GM18502 (cell line): ENCODE data around the gene ARHGAP45.

Experiments
- ATAC-seq: cut with Tn5 transposase; IDR thresholded peaks from one replicate; pipeline ENCODE4 v1.9.1; 2021; ENCODE audit warnings: mild to moderate bottlenecking; ENCODE audit not compliant: unreplicated experiment, poor library complexity

Gene ARHGAP45

DNA sequence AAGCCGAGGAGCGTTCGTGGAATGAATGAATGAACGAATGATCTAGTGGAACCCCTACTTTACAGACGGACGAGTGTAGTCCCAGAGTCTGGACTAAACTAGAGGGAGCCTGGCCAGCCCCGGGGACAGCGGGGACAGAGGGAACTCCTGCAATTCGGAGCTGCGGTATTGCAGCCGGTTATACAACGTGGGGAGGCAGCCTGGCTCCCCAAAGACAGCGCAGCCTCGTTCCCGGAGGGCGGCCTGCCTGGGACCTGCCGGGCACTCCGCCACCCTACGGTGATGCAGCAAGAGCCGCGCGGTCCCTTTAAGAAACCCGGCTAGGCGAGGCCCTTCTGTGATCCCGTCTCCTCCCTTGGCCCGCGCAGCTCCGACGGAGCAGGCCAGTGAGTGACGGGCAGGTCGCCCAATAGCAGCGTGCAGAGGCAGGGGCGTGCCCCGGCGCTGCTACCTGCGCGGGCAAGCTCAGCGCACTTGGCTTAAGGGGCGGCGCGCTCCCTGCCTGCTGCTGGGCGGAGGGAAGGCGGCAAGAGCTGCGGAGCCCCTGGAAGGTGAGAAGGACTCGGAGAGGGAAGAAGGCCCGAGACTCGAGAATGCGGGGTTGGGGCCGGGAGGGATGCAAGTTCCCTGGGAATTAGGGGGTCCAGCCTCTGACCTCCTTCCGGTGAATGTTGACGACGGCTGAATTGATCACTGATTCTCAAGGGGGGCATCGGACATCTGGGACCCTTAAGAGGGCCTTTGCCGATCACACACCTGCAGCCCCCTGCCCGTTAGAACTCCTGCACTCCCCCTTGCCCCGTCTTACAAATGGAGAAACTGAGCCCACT, 27.1 kb upstream of the ARHGAP45 start, which contains the start of gene ABCA7:
Gene ABCA7, plus strand, starts transcription at position 462 of the 830 bp plus-strand sequence. CDS start 1,255 bp downstream, outside the sequence.
- ATAC-seq = peak; percentile 74

DNA sequence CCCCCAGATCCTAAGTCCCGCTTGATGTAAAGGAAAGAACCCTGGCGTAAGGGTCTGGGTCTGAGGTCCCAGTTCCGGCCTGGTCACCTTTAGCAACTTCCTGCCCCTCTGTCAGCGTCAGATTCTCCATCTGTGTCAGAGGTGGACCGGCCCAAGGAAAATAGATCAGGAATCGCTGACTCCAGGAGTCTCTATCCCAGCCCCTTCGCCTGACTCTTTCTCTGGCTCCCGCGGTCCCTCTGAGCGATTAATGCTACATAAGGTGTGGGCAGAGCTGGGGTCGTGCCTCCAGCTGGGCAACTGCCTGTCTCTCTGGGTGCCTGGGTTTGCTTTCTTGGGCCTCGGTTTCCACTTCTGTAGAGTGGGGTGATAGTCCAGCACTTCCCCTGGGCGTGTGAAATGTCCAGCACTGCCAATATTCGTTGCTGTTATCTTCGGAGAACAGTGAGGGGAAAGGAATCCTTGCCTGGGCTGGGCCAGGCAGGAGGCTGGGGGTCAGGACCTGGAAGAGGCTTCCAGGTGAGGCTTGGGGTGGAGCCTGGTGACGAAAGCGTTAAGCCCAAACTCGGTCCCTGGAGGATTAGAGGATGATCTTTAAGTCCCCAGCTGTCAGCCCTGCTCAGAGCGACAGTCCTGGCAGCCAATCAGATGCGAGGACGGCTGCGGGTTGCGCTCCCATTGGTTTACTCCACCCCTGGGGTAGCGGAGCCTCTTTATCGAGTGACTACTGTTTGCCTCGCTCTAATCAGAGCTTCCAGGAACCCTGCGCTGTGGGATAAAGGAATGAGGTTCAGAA, 26.3 kb upstream of the ARHGAP45 start:
- peak; percentile 43 for ATAC-seq

DNA sequence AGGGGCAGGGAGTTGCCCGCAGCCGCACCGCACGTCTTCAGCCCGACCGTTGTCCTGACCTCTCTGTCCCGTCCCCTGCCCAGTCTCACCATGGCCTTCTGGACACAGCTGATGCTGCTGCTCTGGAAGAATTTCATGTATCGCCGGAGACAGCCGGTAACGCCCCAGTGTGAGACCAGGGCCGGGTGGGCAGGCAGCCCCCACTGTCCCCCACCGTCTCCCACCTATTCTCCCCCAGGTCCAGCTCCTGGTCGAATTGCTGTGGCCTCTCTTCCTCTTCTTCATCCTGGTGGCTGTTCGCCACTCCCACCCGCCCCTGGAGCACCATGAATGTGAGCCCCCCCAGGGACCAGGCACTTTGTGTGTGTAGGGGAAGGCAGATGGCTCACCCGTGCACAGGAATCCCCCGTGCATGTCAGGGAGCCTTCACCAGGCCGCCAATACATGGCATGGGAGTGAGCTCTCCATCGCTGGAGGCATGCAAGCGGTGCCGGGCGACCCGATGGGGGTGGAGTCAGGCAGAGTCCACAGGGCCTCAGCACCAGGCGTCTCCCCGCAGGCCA, 25.6 kb upstream of the ARHGAP45 start:
- ATAC-seq = no peak

DNA sequence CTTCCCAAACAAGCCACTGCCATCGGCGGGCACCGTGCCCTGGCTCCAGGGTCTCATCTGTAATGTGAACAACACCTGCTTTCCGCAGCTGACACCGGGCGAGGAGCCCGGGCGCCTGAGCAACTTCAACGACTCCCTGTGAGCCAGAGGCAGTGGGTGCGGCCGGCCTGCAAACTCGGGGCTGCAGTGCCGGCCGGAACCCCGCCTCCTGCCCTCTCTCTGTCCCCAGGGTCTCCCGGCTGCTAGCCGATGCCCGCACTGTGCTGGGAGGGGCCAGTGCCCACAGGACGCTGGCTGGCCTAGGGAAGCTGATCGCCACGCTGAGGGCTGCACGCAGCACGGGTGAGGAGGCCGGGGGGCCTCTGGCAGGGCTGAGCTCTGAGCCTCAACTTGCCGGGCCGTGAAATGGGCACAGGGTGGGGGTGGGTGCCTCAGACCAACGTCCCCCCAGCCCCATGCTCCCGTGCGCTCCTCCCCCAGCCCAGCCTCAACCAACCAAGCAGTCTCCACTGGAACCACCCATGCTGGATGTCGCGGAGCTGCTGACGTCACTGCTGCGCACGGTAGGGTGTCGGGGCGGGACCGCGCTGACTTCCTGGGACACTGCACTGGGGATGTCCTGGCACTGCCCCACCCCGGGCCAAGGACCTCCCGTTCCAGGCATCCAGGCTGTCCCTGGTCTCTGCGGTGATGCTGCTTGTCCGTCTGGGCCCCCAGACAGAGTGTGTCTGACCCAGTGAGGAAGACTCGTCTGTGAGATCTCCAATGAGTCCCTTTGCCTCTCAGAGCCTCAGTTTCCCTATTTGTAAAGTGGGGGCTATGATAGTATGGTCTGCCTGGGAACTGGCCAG, 24.9 kb upstream of the ARHGAP45 start:
- no peak for ATAC-seq

GRCh38 chr19:1042689-1043511, 24.1 kb upstream of the ARHGAP45 start:
- ATAC-seq = no peak

DNA sequence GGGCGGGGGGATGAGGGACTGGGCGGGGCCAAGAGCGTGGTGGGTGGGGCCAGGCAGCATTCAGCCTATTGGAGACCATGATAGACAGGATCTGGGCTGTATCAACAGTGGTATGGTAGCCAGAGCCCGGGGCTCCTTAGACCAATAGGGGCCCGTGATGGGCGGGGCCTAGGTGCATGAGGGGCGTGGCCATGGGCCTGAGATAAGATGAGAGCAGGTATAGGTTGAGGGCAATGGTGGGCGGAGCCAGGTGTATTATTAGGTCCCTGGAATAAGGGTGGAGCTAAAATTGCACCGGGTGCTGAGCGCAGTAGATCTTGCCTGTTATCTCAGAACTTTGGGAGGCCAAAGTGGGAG, 21.7 kb upstream of the ARHGAP45 start:
- ATAC-seq = no peak

GRCh38 chr19:1046117-1046626, 20.8 kb upstream of the ARHGAP45 start:
- ATAC-seq = no peak

DNA sequence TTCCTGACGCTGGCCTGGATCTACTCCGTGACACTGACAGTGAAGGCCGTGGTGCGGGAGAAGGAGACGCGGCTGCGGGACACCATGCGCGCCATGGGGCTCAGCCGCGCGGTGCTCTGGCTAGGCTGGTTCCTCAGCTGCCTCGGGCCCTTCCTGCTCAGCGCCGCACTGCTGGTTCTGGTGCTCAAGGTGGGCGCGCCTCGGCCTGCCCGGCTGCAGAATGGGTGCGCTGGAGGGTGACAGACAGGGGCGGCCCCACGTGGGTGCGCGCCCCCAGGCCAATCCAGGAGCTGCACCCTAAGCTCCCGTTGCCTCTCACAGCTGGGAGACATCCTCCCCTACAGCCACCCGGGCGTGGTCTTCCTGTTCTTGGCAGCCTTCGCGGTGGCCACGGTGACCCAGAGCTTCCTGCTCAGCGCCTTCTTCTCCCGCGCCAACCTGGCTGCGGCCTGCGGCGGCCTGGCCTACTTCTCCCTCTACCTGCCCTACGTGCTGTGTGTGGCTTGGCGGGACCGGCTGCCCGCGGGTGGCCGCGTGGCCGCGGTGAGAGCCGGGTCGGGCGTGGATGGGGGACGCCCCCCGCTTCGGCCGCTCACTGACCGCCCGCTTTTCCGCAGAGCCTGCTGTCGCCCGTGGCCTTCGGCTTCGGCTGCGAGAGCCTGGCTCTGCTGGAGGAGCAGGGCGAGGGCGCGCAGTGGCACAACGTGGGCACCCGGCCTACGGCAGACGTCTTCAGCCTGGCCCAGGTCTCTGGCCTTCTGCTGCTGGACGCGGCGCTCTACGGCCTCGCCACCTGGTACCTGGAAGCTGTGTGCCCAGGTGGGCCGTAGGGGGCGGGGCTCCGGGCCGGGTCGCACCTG, 19.9 kb upstream of the ARHGAP45 start:
- no peak for ATAC-seq

GRCh38 chr19:1047696-1048147, 19.2 kb upstream of the ARHGAP45 start:
- no peak for ATAC-seq

- ATAC-seq = no peak
These were observed 17.9 kb upstream of the ARHGAP45 start for GRCh38 chr19:1049106-1049505.

GRCh38 chr19:1049800-1050199, 17.2 kb upstream of the ARHGAP45 start:
- no peak for ATAC-seq

- no peak for ATAC-seq
These were observed 15.8 kb upstream of the ARHGAP45 start for GRCh38 chr19:1050989-1051788.

DNA sequence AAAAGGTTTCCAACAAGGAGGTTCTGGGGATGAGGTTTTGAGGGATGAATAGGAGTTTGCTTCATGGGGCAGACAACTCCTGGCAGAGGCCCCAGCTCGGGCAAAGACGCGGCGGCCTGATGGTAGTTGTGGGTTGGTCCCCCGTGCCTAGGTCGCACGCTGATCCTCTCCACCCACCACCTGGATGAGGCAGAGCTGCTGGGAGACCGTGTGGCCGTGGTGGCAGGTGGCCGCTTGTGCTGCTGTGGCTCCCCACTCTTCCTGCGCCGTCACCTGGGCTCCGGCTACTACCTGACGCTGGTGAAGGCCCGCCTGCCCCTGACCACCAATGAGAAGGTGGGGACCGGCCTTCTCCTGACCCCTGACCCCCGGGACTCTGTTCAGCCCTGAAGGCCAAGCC, 15.2 kb upstream of the ARHGAP45 start:
- no peak for ATAC-seq

DNA sequence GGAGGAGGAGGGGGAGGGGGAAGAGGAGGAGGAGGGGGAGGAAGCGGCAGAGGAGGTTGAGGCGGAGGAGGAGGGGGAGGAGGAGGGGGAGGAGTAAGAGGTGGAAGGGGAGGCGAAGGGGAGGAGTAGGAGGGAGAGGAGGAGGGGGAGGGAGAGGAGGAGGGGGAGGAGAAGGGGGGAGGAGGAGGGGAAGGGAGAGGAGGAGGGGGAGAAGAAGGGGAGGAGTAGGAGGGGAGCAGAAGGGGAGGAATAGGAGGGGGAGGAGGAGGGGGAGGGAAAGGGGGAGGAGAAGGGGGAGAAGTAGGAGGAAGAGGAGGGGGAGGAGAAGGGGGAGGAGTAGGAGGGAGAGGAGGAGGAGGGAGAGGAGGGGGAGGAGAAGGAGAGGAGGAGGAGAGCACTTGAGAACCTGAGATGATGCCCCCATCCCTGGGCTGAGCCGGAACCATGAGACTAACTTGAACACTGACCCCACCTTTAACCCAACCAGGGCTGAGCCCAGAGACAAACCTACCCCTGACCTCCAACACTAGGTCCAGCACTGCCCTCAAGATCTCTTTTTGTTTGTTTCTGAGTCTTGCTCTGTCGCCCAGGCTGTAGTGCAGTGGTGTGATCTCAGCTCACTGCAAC, 14.5 kb upstream of the ARHGAP45 start:
- no peak for ATAC-seq

- ATAC-seq = no peak
These were observed 13.5 kb upstream of the ARHGAP45 start for GRCh38 chr19:1053176-1054101.
